PC-3 (cell line): ENCODE data around the gene SEPTIN11. TPM values are rescaled to one million over a fixed set of nuclear protein-coding genes. Genes with fewer than 3 reads are reported as not detected.

ENCODE experiments used
- ATAC-seq: fragments of 200-7000 bp; cut with Tn5 transposase; 2 replicates; pipeline ENCODE4 v1.9.1; 2020; ENCODE audit warnings: mild to moderate bottlenecking, moderate library complexity
- BruUV-seq: library from RNA; stranded (reverse); fragments of 400-500 nt; replicated peaks from 2 replicates; lab custom pipeline; 2021; lab: Mats Ljungman, UMichigan
- CTCF ChIA-PET: fragments of 300-600 bp; sonication (Branson Sonifier 250); formaldehyde crosslinking; loops from one replicate; lab custom pipeline; 2022; ENCODE audit warnings: antibody characterized with exemption; lab: Charles Lee
- POLR2A ChIA-PET: fragments of 300-600 bp; sonication (Branson Sonifier 250); formaldehyde crosslinking; loops from one replicate; lab custom pipeline; 2022; ENCODE audit warnings: antibody characterized with exemption; ENCODE audit not compliant: unreplicated experiment; lab: Charles Lee
- DNase-seq: peaks from one replicate; pipeline ENCODE4 v3.0.0-alpha.2; 2015
- H2AFZ ChIP-seq: fragments of 300-600 bp; sonication (generic); 2 replicates; pipeline ENCODE4 v1.6.0; 2016; ENCODE audit warnings: antibody characterized with exemption, low read length
- H3F3A ChIP-seq: fragments of 300-600 bp; sonication (generic); one replicate; pipeline ENCODE4 v1.6.0; 2017; ENCODE audit warnings: antibody characterized with exemption, low read length, control low read depth, mild to moderate bottlenecking; ENCODE audit not compliant: unreplicated experiment
- H3K27ac ChIP-seq: fragments of 300-600 bp; sonication (generic); 2 replicates; pipeline ENCODE4 v1.5.1; 2016; ENCODE audit warnings: mild to moderate bottlenecking, low read length
- H3K27me3 ChIP-seq: fragments of 300-600 bp; sonication (generic); 2 replicates; pipeline ENCODE4 v1.6.1; 2016; ENCODE audit warnings: low read length, mixed read lengths
- H3K36me3 ChIP-seq: fragments of 300-600 bp; sonication (generic); 2 replicates; pipeline ENCODE4 v1.6.1; 2016; ENCODE audit warnings: low read depth, mixed run types, low read length, mixed read lengths
- H3K4me1 ChIP-seq: fragments of 300-600 bp; sonication (generic); 2 replicates; pipeline ENCODE4 v1.5.1; 2016; ENCODE audit warnings: low read length; ENCODE audit not compliant: insufficient read depth
- H3K4me2 ChIP-seq: fragments of 300-600 bp; sonication (generic); 2 replicates; pipeline ENCODE4 v1.6.0; 2016; ENCODE audit warnings: low read length
- H3K4me3 ChIP-seq: fragments of 300-600 bp; sonication (generic); 2 replicates; pipeline ENCODE4 v1.5.1; 2016; ENCODE audit warnings: mild to moderate bottlenecking, low read length, mixed read lengths
- H3K79me2 ChIP-seq: fragments of 300-600 bp; sonication (generic); 2 replicates; pipeline ENCODE4 v1.6.1; 2017; ENCODE audit warnings: low read length, mixed read lengths
- H3K9ac ChIP-seq: fragments of 300-600 bp; sonication (generic); 2 replicates; pipeline ENCODE4 v1.6.0; 2016; ENCODE audit warnings: mild to moderate bottlenecking, low read length
- H3K9me2 ChIP-seq: fragments of 300-600 bp; sonication (generic); replicated peaks from 2 replicates; pipeline ENCODE4 v1.6.1; 2016; ENCODE audit warnings: mixed run types, low read length, mixed read lengths
- H3K9me3 ChIP-seq: fragments of 300-600 bp; sonication (generic); 2 replicates; pipeline ENCODE4 v1.6.1; 2016; ENCODE audit warnings: low read length, mixed read lengths
- H4K20me1 ChIP-seq: fragments of 300-600 bp; sonication (generic); 2 replicates; pipeline ENCODE4 v1.6.1; 2016; ENCODE audit warnings: low read length, mixed read lengths
- EZH2 ChIP-seq: fragments of 300-600 bp; sonication (generic); IDR thresholded peaks from one replicate; pipeline ENCODE4 v1.6.1; 2017; ENCODE audit warnings: antibody characterized with exemption, mild to moderate bottlenecking, low read length; ENCODE audit not compliant: unreplicated experiment
- EZH2phosphoT487 ChIP-seq: fragments of 300-600 bp; sonication (generic); IDR thresholded peaks from 2 replicates; pipeline ENCODE4 v1.6.1; 2018; ENCODE audit warnings: mild to moderate bottlenecking, antibody characterized with exemption, low read length, borderline replicate concordance
- intact Hi-C: fragments of 100-400 bp; cut with micrococcal nuclease; formaldehyde crosslinking; loops from 2 replicates; pipeline ENCODE4 v1.9.0; 2023
- total RNA-seq: library from RNA; depleted of rRNA; stranded (reverse); fragments of >200 nt; gene quantifications from 2 replicates; pipeline ENCODE4 v1.2.3, GENCODE V29; 2014
- TF ChIP-seq, protein P1 (sequence below): fragments of 300-600 bp; sonication (generic); conservative IDR thresholded peaks from 2 replicates; pipeline ENCODE4 v1.5.1; 2017; ENCODE audit warnings: antibody characterized with exemption, low read depth, mild to moderate bottlenecking, low read length

SEPTIN11 gene
- total RNA-seq, 1 experiment from 2014 or later, result 39.0 TPM

DNA sequence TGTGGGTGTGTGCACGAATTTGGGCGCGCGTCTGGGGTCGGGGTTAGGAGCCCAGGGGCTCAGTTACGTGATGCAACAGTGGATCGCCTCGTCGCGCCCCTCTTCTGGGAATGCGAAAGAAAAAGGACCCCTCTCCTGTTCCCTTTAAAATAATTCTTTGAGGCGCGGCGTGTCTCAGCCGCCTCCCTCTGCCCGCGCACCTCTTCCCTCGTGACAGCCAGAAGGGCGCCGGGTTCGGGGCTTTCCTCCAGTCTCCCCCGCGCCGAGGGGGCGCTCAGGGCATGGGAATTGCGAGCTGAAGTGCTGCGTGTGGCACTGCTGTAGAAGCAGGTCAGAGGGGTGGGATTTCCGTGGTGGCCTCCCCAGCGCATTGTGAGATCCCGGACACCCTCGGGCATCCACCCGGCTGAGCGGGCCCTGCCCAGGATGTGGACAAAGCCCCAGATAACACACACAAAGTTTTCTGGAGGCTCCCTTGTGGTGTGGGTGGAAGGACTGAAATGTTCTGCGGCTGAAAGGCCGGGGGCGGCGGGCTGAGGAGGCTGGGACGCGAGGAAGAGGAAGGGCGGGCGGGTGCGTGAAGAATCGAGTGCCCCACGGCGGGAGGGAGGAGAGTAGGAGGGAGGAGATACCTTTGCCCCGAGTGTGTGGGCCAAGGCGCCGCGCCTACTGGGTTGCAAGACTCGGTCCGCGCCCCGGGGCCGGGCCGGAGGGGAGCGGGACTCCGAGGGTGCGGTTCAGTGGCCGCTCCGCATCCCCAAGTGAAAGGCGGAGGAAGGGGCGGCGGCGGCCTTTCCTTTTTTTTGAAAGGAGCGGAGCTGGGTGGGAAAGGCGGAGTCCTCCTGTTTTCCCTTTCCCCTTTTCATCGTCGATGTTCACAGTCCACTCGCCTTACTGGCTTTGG lies 752 bp downstream of the SEPTIN11 start:
- peak overlapping the region; percentile 97 for H3K4me2 ChIP-seq
- no peak for TF ChIP-seq EZH2
- TF ChIP-seq, protein P1, sequence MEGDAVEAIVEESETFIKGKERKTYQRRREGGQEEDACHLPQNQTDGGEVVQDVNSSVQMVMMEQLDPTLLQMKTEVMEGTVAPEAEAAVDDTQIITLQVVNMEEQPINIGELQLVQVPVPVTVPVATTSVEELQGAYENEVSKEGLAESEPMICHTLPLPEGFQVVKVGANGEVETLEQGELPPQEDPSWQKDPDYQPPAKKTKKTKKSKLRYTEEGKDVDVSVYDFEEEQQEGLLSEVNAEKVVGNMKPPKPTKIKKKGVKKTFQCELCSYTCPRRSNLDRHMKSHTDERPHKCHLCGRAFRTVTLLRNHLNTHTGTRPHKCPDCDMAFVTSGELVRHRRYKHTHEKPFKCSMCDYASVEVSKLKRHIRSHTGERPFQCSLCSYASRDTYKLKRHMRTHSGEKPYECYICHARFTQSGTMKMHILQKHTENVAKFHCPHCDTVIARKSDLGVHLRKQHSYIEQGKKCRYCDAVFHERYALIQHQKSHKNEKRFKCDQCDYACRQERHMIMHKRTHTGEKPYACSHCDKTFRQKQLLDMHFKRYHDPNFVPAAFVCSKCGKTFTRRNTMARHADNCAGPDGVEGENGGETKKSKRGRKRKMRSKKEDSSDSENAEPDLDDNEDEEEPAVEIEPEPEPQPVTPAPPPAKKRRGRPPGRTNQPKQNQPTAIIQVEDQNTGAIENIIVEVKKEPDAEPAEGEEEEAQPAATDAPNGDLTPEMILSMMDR, result no peak
- no peak for TF ChIP-seq EZH2phosphoT487
- no peaks in the 10 kb centered on the region for H3F3A ChIP-seq
- peak overlapping the region; percentile 93 for H2AFZ ChIP-seq
- peak overlapping the region; percentile 87 for H3K9ac ChIP-seq
- H3K9me2 ChIP-seq, result no peaks in the 10 kb centered on the region
- 0 out of 2 replicates have a peak, but pooled peaks cover 3% of the 10 kb centered on the region for H3K36me3 ChIP-seq
- ATAC-seq (peak; percentile 21), DNase-seq (peak; percentile 16)
- TSS peak; percentile 21 for BruUV-seq
- intact Hi-C loops, result loop anchor here (2.0 kb wide), 1 partner anchor 94 kb away; no protein-coding TSS in a partner anchor
- ChIA-PET CTCF (no interaction called here), POLR2A (interaction anchor here (0.6 kb wide), 3 partner anchors 148 to 1857 kb away, joined by 3 to 7 read pairs (median 4); no protein-coding TSS in a partner anchor)
- no peaks in the 10 kb centered on the region for H3K27me3 ChIP-seq
- peak overlapping the region; percentile 86 for H3K4me3 ChIP-seq
- H3K4me1 ChIP-seq, result peaks cover 19% of the 10 kb centered on the region
- peaks cover 77% of the 10 kb centered on the region for H3K79me2 ChIP-seq
- H3K27ac ChIP-seq, result peak overlapping the region; percentile 41
- 0 out of 2 replicates have a peak, but pooled peaks cover 7% of the 10 kb centered on the region for H4K20me1 ChIP-seq
- H3K9me3 ChIP-seq, result no peaks in the 10 kb centered on the region

DNA sequence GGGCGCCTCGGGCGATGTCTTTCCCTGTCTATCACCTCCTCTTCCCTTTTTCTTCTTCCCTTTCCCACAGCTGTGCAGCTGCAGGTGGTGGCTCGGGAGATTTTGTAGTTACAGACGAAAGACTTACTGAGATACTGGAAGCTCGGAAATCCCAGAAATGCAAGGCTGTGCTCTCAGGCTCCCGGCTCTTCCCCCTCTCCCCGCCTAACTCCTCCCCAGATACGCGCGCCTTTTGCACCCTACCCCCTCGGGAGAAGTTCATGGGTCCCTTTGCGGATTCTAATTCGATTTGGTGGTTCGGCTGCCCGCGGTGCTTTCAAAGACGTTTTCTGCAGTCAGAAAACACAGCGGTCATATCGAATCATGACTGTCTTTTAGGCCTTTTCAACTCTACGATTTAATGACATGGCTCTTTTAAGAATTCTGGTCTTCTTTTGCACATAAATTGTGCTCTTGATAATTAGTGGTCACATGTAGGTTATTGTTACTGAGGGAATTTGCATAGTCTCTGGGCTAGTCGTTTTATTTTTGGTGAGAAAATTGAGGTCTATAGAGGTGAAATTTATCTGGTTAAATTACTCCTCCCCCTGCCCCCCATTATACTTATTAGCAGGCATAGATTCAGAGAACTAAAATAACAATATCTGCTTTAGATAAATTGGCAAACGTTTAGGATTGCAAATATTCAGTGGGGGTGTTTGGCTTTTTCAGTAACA lies 1.6 kb downstream of the SEPTIN11 start:
- H2AFZ ChIP-seq, result peak overlapping the region; percentile 93

More for the DNA sequence above, 1.6 kb downstream of the SEPTIN11 start:
- H3K27ac ChIP-seq, result 0 out of 2 replicates have a peak overlapping the region, but pooled peaks have one; percentile 41
- no peaks in the 10 kb centered on the region for H3K9me3 ChIP-seq
- no peaks in the 10 kb centered on the region for H3F3A ChIP-seq
- ChIA-PET CTCF (interaction anchor here (0.6 kb wide), 1 partner anchor 20 kb away, joined by 7 read pairs; no protein-coding TSS in a partner anchor), POLR2A (interaction anchor here (0.6 kb wide), 1 partner anchor 1858 kb away, joined by 4 read pairs; no protein-coding TSS in a partner anchor)
- TF ChIP-seq EZH2phosphoT487 (no peak), EZH2 (no peak)
- TF ChIP-seq, protein P1, result no peak
- no TSS peak for BruUV-seq
- no peaks in the 10 kb centered on the region for H3K9me2 ChIP-seq
- DNase-seq (peak; percentile 18), ATAC-seq (no peak)
- peaks cover 85% of the 10 kb centered on the region for H3K79me2 ChIP-seq
- peak overlapping the region; percentile 86 for H3K4me3 ChIP-seq
- H3K36me3 ChIP-seq, result 0 out of 2 replicates have a peak, but pooled peaks cover 3% of the 10 kb centered on the region
- H3K9ac ChIP-seq, result peak overlapping the region; percentile 87
- 0 out of 2 replicates have a peak, but pooled peaks cover 7% of the 10 kb centered on the region for H4K20me1 ChIP-seq
- H3K4me2 ChIP-seq, result peak overlapping the region; percentile 97
- intact Hi-C loops, result loop anchor here (2.0 kb wide), 1 partner anchor 94 kb away; no protein-coding TSS in a partner anchor
- H3K4me1 ChIP-seq, result peaks cover 19% of the 10 kb centered on the region
- no peaks in the 10 kb centered on the region for H3K27me3 ChIP-seq
